ENCODE results near the gene SLC23A2.

The SLC23A2 gene

DNA sequence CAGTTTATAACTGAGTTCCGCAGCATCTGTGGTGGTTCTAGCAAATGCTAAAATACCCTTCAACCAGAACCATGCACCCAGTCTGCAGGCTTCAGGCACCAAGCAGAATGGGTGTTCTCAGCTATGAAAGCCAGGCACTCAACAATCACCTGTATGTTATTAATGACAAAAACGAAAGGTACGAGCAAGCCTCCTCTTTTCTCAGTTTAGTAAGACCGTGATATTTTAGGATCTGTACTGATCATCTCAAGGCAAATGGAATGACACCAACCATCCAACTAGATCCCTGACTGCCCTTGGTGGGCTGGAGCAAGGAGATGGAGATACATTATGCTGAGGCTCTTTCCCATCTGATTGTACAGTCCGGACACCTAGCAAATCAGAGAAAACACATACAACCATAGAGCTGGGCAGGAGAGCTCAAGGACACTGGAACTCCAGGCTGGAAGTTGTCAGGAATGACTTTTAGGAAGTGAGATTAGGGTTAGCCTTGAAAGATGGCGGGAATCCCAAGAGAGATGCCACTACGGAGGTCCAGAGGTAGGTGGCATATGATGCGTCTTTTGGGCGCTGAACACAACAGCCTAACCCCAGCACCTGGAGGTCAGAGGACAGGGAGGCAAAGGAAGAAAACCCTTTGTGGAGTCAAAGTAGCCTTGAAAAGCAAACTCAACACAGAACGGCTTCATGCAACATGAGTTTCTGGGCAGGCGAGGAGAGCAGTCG is 33.4 kb downstream of the SLC23A2 start:
- in situ Hi-C loops (cut with HindIII; ENCODE audit: low sequenced_read_pairs): no loop called here
- no peak overlapping the region for H3K4me3 ChIP-seq (ENCODE audit: low read depth, low read length)
- no peak for DNase-seq (ENCODE audit: low read depth, low spot score)
- TF ChIP-seq, protein P1, sequence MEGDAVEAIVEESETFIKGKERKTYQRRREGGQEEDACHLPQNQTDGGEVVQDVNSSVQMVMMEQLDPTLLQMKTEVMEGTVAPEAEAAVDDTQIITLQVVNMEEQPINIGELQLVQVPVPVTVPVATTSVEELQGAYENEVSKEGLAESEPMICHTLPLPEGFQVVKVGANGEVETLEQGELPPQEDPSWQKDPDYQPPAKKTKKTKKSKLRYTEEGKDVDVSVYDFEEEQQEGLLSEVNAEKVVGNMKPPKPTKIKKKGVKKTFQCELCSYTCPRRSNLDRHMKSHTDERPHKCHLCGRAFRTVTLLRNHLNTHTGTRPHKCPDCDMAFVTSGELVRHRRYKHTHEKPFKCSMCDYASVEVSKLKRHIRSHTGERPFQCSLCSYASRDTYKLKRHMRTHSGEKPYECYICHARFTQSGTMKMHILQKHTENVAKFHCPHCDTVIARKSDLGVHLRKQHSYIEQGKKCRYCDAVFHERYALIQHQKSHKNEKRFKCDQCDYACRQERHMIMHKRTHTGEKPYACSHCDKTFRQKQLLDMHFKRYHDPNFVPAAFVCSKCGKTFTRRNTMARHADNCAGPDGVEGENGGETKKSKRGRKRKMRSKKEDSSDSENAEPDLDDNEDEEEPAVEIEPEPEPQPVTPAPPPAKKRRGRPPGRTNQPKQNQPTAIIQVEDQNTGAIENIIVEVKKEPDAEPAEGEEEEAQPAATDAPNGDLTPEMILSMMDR (IDR thresholded peaks at IDR 0.05; ENCODE audit: low read depth, low read length): no peak

GRCh38 chr20:4966826-4967751 is 34.2 kb downstream of the SLC23A2 start:
- no peak overlapping the region for H3K4me3 ChIP-seq (ENCODE audit: low read depth, low read length)
- DNase-seq (ENCODE audit: low read depth, low spot score): no peak
- TF ChIP-seq, protein P1 (IDR thresholded peaks at IDR 0.05; ENCODE audit: low read depth, low read length): no peak
- in situ Hi-C loops (cut with HindIII; ENCODE audit: low sequenced_read_pairs): no loop called here

DNA sequence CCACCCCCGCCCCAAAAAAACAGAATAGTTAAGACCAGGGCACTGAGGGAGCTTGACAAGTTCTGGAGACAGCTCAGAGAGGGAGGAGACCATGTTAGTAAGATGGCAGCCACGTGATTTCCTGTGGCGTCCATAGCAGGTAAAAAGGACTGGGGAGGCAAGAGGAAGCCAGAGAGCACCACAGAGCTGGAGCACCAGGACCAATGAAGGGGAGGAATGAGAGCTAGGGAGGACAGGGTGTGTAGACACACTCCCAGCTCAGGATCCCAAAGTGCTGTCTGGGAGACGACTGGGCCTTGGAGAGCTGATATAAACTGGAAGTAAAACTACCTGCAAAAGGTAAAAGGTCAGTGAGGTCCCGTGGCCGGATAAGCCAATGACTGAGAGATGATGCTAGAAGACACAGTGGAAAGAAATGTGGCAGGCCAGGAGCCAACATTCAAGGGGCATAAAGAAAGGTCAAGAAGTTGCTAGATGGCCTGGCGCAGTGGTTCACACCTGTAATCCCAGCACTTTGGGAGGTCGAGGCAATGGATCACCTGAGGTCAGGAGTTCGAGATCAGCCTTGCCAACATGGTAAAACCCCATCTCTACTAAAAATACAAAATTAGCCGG is 39.0 kb downstream of the SLC23A2 start:
- H3K4me3 ChIP-seq (ENCODE audit: low read depth, low read length): no peak overlapping the region
- TF ChIP-seq, protein P1 (IDR thresholded peaks at IDR 0.05; ENCODE audit: low read depth, low read length): no peak
- in situ Hi-C loops (cut with HindIII; ENCODE audit: low sequenced_read_pairs): no loop called here
- DNase-seq (ENCODE audit: low read depth, low spot score): no peak

- TF ChIP-seq, protein P1 (IDR thresholded peaks at IDR 0.05; ENCODE audit: low read depth, low read length): no peak
- in situ Hi-C loops (cut with HindIII; ENCODE audit: low sequenced_read_pairs): no loop called here
- DNase-seq (ENCODE audit: low read depth, low spot score): peak; percentile 43
- H3K4me3 ChIP-seq (ENCODE audit: low read depth, low read length): no peak overlapping the region
These were observed 39.6 kb downstream of the SLC23A2 start for GRCh38 chr20:4961746-4962145.

DNA sequence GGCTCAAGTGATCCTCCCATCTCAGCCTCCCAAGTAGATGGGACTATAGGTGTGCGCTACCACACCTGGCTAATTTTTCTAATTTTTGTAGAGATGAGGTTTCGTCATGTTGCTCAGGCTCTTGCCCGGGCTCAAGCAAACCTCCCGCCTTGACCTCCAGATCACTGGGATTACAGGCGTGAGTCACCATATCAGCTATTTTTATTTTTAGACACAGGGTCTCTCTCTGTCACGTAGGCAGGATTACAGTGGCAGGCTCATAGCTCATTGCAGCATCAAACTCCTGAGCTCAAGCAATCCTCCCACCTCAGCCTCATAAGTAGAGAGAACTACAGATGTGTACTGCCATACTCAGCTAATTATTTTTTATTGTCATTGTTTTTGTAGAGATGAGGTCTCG is 41.7 kb downstream of the SLC23A2 start:
- in situ Hi-C loops (cut with HindIII; ENCODE audit: low sequenced_read_pairs): no loop called here
- TF ChIP-seq, protein P1 (IDR thresholded peaks at IDR 0.05; ENCODE audit: low read depth, low read length): no peak
- no peak overlapping the region for H3K4me3 ChIP-seq (ENCODE audit: low read depth, low read length)
- DNase-seq (ENCODE audit: low read depth, low spot score): no peak

GRCh38 chr20:4957939-4958362 is 43.4 kb downstream of the SLC23A2 start:
- H3K4me3 ChIP-seq (ENCODE audit: low read depth, low read length): no peak overlapping the region
- in situ Hi-C loops (cut with HindIII; ENCODE audit: low sequenced_read_pairs): no loop called here
- TF ChIP-seq, protein P1 (IDR thresholded peaks at IDR 0.05; ENCODE audit: low read depth, low read length): no peak
- no peak for DNase-seq (ENCODE audit: low read depth, low spot score)

All from astrocyte of the spinal cord (primary cell).